ENCODE results near the gene TPX2. TPM values are rescaled to one million over a fixed set of nuclear protein-coding genes. Genes with fewer than 3 reads are reported as not detected.

Gene TPX2
- total and polyA plus RNA-seq, 7 experiments from 2014 or later = 0.09 to 84.3 (median 0.30) TPM; not detected in 1

DNA sequence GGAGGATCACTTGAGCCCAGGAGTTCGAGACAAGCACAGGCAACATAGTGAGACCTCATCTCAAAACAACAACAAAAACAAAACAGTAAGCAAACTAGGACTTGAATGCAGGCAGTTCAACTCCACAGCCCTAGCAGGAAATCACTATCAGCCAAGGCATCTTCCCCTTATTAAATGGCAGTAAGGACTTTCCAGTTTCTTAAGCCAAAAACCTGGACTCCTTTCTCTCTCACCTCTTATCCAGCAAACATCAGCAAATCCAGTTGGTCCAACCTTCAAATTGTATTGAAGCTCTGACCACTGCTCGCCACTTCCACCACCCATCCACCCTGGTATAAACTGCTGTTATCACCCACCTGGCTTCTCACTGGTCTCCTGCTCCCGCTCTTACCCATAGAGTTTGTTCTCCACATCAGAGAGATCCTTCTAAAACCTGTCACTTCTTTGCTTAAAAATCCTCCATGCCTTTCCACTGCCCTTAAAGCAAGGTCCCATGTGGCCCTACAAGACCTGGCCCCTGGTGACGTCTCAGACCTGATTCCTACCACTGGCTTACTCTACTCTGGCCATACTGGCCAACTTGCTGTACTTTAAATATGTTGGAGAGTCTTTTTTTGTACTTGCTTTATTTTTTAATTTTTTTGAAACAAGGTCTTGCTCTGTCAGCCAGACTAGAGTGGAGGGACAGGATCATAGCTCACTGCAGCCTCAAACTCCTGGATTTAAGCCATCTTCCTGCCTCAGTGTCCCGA is 44.1 kb upstream of the TPX2 start:
- Mint-ChIP-seq H3K27me3 (no peaks in the 10 kb centered on the region), H3K36me3 (peaks cover 0 to 25% (median 20%) of the 10 kb centered on the region in 5 donors), H3K27ac (peak overlapping the region; percentile 33 to 91 (median 79)), H3K4me3 (peak overlapping the region in 1 of 10 donors; percentile 24), H3K4me1 (peaks cover 37 to 60% (median 56%) of the 10 kb centered on the region in 7 donors), H3K9me3 (no peaks in the 10 kb centered on the region)
- POLR2A ChIA-PET = no interaction called here
- intact Hi-C loops (cut with micrococcal nuclease) = loop anchor here in 1 of 2 donors (1.0 kb wide), 1 partner anchor 9 kb away; no protein-coding TSS in a partner anchor
- Histone ChIP-seq H3K9me3 (ENCODE audit: control insufficient read depth in 2 of 3, low read length in 3 of 3) (no peaks in the 10 kb centered on the region), H3K4me1 (ENCODE audit: control insufficient read depth in 2 of 2, insufficient read depth in 2 of 2, low read length in 2 of 2) (peaks cover 20 to 25% of the 10 kb centered on the region in 2 donors), H3K4me3 (ENCODE audit: low read length) (no peak overlapping the region), H3K36me3 (ENCODE audit: control insufficient read depth in 2 of 3, insufficient read depth in 3 of 3, low read length in 3 of 3) (peaks cover 0 to 11% (median 3%) of the 10 kb centered on the region in 3 experiments), H3K27ac (ENCODE audit: low read depth, low read length) (peak overlapping the region; percentile 1), H3K27me3 (ENCODE audit: control insufficient read depth in 2 of 2, insufficient read depth in 2 of 2, low read length in 2 of 2) (no peaks in the 10 kb centered on the region)
- CTCF ChIA-PET = interaction anchor here (1.0 to 2.2 kb wide), 2 partner anchors 11 to 29 kb away, joined by 4 to 7 read pairs; no protein-coding TSS in a partner anchor
- ATAC-seq (no peak), DNase-seq (no peak)

DNA sequence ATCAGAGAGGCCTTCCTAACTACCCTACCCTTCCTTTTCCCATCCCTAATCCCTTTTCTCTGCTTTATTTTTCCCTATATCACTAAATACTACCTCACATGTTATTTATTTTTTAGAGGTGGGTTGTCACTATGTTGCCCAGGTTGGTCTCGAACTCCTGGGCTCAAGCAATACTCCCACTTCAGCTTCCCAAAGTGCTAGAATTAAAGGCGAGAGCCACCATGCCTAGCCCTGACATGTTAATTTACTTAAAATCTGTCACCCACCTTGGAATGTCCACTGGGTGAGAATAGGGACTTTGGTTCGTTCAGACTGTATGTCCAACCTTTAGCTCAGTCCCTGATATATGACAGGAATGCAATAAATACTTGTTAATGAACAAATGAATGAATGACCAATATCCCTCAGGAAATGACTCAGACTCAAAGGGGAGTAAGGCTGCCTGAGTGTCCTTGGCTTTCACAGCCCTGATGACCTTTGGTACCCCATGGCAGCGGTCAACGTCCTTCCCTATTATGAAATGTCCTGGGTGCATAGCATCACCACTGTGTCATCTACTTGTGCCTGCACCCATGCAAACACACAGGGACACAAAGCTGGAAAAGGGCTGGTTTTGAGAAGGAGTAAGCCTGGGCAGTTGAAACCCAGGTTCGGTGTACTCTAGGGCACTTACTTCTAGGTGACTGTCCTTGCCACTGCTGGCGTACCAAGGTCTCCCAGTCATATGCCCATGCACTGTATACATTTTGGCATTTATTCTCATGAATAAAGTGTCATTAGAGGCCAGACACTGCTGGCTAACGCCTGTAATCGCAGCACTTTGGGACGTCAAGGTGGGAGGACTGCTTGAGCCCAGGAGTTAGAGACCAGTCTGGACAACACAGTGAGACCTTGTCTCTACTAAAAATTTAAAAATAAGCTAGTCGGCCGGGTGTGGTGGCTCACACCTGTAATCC is 43.0 kb upstream of the TPX2 start:
- Mint-ChIP-seq H3K27ac (peak overlapping the region in 8 of 9 donors; percentile 0 to 84 (median 58)), H3K36me3 (peaks cover 0 to 26% (median 17%) of the 10 kb centered on the region in 5 donors)

DNA sequence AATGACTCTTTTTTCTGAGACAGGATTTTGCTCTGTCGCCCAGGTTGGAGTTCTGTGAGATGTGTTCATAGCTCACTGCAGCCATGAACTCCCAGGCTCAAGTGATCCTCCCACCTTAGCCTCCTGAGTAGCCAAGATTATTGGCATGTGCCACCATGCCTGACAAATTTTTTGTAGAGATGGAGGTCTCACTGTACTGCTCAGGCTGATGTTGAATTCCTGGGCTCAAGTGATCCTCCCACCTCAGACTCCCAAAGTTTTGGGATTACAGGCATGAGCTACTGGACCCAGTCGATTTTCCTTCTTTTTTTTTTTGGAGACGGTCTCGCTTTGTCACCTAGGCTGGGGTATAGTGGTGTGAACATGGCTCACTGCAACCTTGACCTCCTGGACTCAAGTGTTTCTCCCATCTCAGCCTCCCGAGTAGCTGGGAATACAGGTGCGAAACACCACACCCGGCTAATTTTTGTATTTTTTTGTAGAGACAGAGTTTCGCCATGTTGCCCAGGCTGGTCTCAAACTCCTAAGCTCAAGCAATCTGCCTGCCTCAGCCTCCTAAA is 40.8 kb upstream of the TPX2 start:
- POLR2A ChIA-PET = interaction anchor here (0.8 kb wide), 1 partner anchor 10 kb away, joined by 3 read pairs; no protein-coding TSS in a partner anchor
- Histone ChIP-seq H3K27ac (ENCODE audit: low read depth, low read length) (no peak overlapping the region), H3K9me3 (ENCODE audit: control insufficient read depth in 2 of 3, low read length in 3 of 3) (no peaks in the 10 kb centered on the region), H3K4me1 (ENCODE audit: control insufficient read depth in 2 of 2, insufficient read depth in 2 of 2, low read length in 2 of 2) (peaks cover 18 to 20% of the 10 kb centered on the region in 2 donors), H3K36me3 (ENCODE audit: control insufficient read depth in 2 of 3, insufficient read depth in 3 of 3, low read length in 3 of 3) (no peaks in the 10 kb centered on the region), H3K4me3 (ENCODE audit: low read length) (no peak overlapping the region), H3K27me3 (ENCODE audit: control insufficient read depth in 2 of 2, insufficient read depth in 2 of 2, low read length in 2 of 2) (no peaks in the 10 kb centered on the region)
- H3K9me3 Mint-ChIP-seq = peaks cover 0 to 2% (median 0%) of the 10 kb centered on the region in 11 donors
- intact Hi-C loops (cut with micrococcal nuclease) = loop anchor here in 1 of 2 donors (2.0 kb wide), 3 partner anchors 24 to 38 kb away; partner anchors contain the start of gene BCL2L1
- peaks cover 40 to 64% (median 53%) of the 10 kb centered on the region in 7 donors for H3K4me1 Mint-ChIP-seq
- no peak for DNase-seq
- peak overlapping the region in 6 of 9 donors; percentile 4 to 91 (median 57) for H3K27ac Mint-ChIP-seq
- peak overlapping the region in 1 of 10 donors; percentile 82 for H3K4me3 Mint-ChIP-seq
- peaks cover 0 to 25% (median 16%) of the 10 kb centered on the region in 5 donors for H3K36me3 Mint-ChIP-seq
- no peaks in the 10 kb centered on the region for H3K27me3 Mint-ChIP-seq
- CTCF ChIA-PET = interaction anchor here (0.6 kb wide), 1 partner anchor 742 kb away, joined by 4 read pairs; no protein-coding TSS in a partner anchor
- no peak for ATAC-seq

More for the DNA sequence above, 43.0 kb upstream of the TPX2 start:
- Mint-ChIP-seq H3K4me3 (no peak overlapping the region), H3K4me1 (peaks cover 42 to 66% (median 59%) of the 10 kb centered on the region in 7 donors), H3K9me3 (peaks cover 0 to 2% (median 0%) of the 10 kb centered on the region in 11 donors), H3K27me3 (no peaks in the 10 kb centered on the region)
- H3K27ac ChIP-seq (ENCODE audit: low read depth, low read length) = no peak overlapping the region
- no peaks in the 10 kb centered on the region for H3K9me3 ChIP-seq (ENCODE audit: control insufficient read depth in 2 of 3, low read length in 3 of 3)
- DNase-seq = no peak
- ChIA-PET POLR2A (interaction anchor here (1.1 kb wide), 1 partner anchor 11 kb away, joined by 5 read pairs; no protein-coding TSS in a partner anchor), CTCF (interaction anchor here (1.0 to 2.2 kb wide), 2 partner anchors 12 to 28 kb away, joined by 4 to 7 read pairs; no protein-coding TSS in a partner anchor)
- H3K27me3 ChIP-seq (ENCODE audit: control insufficient read depth in 2 of 2, insufficient read depth in 2 of 2, low read length in 2 of 2) = no peaks in the 10 kb centered on the region
- ATAC-seq = peak; percentile 26
- H3K4me1 ChIP-seq (ENCODE audit: control insufficient read depth in 2 of 2, insufficient read depth in 2 of 2, low read length in 2 of 2) = peaks cover 26% of the 10 kb centered on the region in 2 donors
- no peak overlapping the region for H3K4me3 ChIP-seq (ENCODE audit: low read length)
- intact Hi-C loops (cut with micrococcal nuclease) = no loop called here
- H3K36me3 ChIP-seq (ENCODE audit: control insufficient read depth in 2 of 3, insufficient read depth in 3 of 3, low read length in 3 of 3) = peaks cover 0 to 4% (median 0%) of the 10 kb centered on the region in 3 experiments

DNA sequence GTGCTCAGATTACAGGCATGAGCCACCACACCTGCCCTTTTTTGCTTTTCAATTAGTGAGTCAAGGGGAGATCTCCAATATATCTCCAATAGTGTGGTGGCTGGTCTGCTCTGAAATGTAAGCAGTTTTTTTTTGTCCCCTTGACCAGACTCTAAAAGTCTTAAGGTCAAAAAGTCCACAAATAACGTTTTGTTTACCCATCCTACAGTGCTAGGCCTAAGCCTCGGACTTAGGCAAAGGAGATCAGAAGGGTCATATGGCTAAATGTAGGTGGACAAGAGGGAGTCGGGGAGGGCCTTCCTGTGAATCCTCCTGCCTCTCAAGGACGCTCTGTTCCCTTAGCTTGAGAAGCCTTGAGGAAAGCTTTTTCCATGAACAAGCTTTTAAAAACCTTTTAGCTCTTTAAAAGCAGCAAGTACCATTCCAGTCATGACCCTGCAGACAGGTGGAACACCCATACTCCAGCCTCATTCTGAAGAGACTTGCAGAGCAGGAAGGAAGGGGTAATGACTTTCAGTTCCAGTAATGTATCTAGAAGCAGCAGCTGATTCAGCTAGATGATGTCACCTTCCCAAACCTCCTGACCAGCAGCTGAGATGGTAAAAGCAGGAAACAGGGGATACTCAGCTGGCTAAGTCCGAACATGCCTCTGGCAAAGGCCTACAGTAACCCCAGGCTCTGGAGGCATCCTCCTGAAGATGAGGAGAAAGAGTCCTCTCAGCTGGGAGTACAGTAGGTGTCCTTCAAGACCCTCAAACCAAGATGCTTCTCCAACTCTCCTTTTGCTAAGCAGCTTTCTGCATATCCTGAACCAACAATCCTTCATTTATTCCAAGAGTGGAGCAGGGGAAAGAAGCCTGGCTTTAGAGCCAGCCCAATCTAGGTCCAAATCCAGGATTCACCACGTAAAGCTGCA is 40.0 kb upstream of the TPX2 start:
- peaks cover 15 to 18% of the 10 kb centered on the region in 2 donors for H3K4me1 ChIP-seq (ENCODE audit: control insufficient read depth in 2 of 2, insufficient read depth in 2 of 2, low read length in 2 of 2)
- Mint-ChIP-seq H3K36me3 (peaks cover 0 to 25% (median 16%) of the 10 kb centered on the region in 5 donors), H3K4me1 (peaks cover 40 to 61% (median 51%) of the 10 kb centered on the region in 7 donors), H3K27me3 (no peaks in the 10 kb centered on the region), H3K4me3 (peak overlapping the region in 1 of 10 donors; percentile 82), H3K9me3 (peaks cover 0 to 2% (median 0%) of the 10 kb centered on the region in 11 donors), H3K27ac (peak overlapping the region; percentile 39 to 91 (median 73))
- H3K4me3 ChIP-seq (ENCODE audit: low read length) = no peak overlapping the region
- peak; percentile 80 for ATAC-seq
- ChIA-PET POLR2A (interaction anchor here (0.8 kb wide), 1 partner anchor 9 kb away, joined by 3 read pairs; no protein-coding TSS in a partner anchor), CTCF (interaction anchor here (0.7 kb wide), 1 partner anchor 14 kb away, joined by 3 read pairs; no protein-coding TSS in a partner anchor)
- intact Hi-C loops (cut with micrococcal nuclease) = loop anchor here in 1 of 2 donors (2.0 kb wide), 3 partner anchors 24 to 38 kb away; partner anchors contain the start of gene BCL2L1
- H3K36me3 ChIP-seq (ENCODE audit: control insufficient read depth in 2 of 3, insufficient read depth in 3 of 3, low read length in 3 of 3) = no peaks in the 10 kb centered on the region
- H3K27ac ChIP-seq (ENCODE audit: low read depth, low read length) = peak overlapping the region; percentile 33
- H3K27me3 ChIP-seq (ENCODE audit: control insufficient read depth in 2 of 2, insufficient read depth in 2 of 2, low read length in 2 of 2) = no peaks in the 10 kb centered on the region
- no peak for DNase-seq
- H3K9me3 ChIP-seq (ENCODE audit: control insufficient read depth in 2 of 3, low read length in 3 of 3) = no peaks in the 10 kb centered on the region
